Measurements from ENCODE around the gene GJE1.

- TF ChIP-seq, protein P1, sequence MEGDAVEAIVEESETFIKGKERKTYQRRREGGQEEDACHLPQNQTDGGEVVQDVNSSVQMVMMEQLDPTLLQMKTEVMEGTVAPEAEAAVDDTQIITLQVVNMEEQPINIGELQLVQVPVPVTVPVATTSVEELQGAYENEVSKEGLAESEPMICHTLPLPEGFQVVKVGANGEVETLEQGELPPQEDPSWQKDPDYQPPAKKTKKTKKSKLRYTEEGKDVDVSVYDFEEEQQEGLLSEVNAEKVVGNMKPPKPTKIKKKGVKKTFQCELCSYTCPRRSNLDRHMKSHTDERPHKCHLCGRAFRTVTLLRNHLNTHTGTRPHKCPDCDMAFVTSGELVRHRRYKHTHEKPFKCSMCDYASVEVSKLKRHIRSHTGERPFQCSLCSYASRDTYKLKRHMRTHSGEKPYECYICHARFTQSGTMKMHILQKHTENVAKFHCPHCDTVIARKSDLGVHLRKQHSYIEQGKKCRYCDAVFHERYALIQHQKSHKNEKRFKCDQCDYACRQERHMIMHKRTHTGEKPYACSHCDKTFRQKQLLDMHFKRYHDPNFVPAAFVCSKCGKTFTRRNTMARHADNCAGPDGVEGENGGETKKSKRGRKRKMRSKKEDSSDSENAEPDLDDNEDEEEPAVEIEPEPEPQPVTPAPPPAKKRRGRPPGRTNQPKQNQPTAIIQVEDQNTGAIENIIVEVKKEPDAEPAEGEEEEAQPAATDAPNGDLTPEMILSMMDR (IDR thresholded peaks at IDR 0.05): peak; percentile 60; the same call in 1 of the 2 replicates
- TF ChIP-seq POLR2AphosphoS5 (IDR thresholded peaks at IDR 0.05; ENCODE audit: low read depth, low read length) (no peak), TCF7L2 (IDR thresholded peaks at IDR 0.05; ENCODE audit: low read depth, low read length) (no peak), SIN3A (IDR thresholded peaks at IDR 0.05; ENCODE audit: borderline replicate concordance, insufficient read depth, low read depth, low read length) (no peak)
Observed at GRCh38 chr6:142155895-142156757, 23.4 kb downstream of the GJE1 start.

All from Panc1 (cell line).